NCI-H345 treated with DMSO at 0.1 percent for 48 hours (cell line): ENCODE measurements around the gene DIPK1B.

Experiments
- DNase-seq: peaks from one replicate; lab custom pipeline; 2025; ENCODE audit not compliant: unreplicated experiment; lab: John Stamatoyannopoulos, UW

The DIPK1B gene

GRCh38 chr9:136733611-136734010 lies 21.2 kb downstream of the DIPK1B start:
- no peak for DNase-seq

- no peak for DNase-seq
Observed at GRCh38 chr9:136734837-136735496, 22.6 kb downstream of the DIPK1B start.

DNA sequence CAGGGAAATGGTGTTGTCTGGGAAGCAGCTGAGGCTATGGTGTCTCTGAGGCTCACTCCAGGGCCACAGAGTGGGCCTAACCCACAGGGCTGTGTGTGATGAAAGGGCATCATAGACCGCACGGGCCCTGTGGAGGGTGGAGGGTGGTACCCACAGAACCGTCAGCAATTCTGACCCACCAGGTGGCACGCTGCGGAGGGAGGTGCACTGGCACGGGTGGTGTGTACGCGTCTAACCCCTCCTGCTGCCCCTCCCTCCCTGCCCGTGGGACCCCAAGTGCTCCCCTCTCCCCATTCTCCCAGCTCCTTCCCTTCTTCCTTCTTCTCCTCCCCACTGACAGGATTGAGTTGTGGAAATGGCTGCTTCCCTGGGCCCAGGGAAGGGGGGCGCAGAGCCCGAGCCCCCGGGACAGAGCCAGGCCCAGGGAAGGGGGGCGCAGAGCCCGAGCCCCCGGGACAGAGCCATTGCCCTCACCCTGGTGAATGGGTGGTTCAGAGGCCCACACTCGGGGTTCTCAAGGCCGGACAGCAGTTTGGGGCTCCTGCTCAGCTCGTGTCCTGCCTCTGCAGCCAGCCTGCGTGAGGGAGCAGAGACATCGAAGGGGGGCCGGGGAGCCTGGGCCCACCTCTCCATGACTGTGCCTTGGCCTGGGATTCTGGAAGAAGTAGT lies 23.6 kb downstream of the DIPK1B start:
- no peak for DNase-seq

GRCh38 chr9:136738960-136739359 lies 26.6 kb downstream of the DIPK1B start:
- DNase-seq = no peak

- DNase-seq = no peak
Observed at GRCh38 chr9:136739509-136739908, 27.1 kb downstream of the DIPK1B start.

- DNase-seq = no peak
Observed at GRCh38 chr9:136740069-136740468, 27.7 kb downstream of the DIPK1B start.

- no peak for DNase-seq
Observed at GRCh38 chr9:136740491-136740890, 28.1 kb downstream of the DIPK1B start.

GRCh38 chr9:136740971-136741882 lies 28.9 kb downstream of the DIPK1B start:
- DNase-seq = no peak

GRCh38 chr9:136741883-136742571 lies 29.7 kb downstream of the DIPK1B start:
- no peak for DNase-seq

DNA sequence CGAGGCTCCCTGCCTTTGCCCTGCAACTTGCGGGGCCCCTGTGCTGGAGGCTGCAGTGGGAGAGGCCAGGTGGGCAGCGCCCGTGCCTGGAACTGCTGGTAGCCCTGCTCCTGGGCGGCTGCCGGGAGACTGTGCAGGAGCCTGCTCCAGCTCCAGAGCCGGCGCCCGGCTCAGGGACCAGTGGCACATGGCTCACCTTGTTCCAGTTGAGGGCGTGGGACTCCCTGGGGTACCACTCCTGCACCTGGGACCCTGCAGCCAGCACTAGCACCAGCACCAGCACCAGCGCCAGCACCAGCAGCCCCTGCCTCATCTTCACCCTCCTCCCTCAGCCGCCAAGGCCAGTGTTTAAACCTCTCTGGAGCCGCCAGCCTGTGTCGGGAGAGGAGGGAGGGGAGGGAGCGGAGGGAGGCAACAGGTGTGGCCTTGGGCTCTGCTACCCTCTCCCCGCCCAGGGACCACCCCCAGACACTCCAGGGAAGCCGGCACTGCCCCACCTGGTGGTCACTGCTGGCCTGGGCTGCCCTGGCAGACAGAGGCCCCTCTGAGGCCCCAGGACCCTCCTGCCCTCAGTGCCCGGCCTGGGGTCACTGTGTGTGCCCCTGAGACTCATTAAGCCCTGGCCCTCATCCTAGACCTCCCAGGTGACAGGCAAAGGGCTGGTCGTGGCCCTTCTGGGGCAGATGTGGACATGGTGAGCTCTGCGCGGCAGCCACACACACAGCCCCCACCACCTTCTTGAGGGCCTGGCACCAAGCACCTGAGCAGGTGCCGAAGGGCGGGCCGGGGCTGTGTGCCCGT lies 30.4 kb downstream of the DIPK1B start, which contains the start of gene LCN10:
Gene LCN10, minus strand, starts transcription at position 350 of the 801 bp plus-strand sequence. Its CDS starts 37 bp downstream, at position 313.
- no peak for DNase-seq

DNA sequence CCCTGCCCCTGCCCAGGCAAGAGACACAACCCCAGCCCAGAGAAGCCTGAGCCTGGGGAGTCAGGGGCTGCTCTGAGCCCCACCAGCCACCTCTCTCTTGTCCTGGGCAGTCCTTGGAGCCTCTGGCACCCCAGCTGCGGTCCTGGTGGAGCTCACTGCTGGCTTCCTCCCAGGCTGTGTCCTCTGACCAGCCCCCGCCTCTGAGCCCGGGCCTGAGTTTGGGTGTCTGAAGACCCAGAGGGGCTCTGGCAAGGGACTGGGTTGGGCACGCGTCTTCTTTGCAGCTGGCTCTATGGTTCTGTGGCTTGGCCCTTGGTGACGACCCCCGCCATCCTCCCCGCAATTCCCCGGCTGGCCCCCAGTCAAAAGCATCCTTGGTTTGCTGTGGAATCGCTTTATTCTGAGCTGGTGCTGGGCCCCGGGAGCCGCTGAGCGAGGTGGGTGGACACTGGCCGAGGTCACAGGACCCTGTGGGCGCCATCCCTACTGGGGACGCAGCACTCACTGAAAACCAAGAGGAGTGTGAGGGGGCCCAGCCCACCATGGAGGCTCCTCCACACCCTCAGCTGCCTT lies 31.4 kb downstream of the DIPK1B start:
- no peak for DNase-seq

GRCh38 chr9:136744773-136745172 lies 32.4 kb downstream of the DIPK1B start:
- DNase-seq = no peak

GRCh38 chr9:136745389-136746154 lies 33.2 kb downstream of the DIPK1B start:
- DNase-seq = no peak

DNA sequence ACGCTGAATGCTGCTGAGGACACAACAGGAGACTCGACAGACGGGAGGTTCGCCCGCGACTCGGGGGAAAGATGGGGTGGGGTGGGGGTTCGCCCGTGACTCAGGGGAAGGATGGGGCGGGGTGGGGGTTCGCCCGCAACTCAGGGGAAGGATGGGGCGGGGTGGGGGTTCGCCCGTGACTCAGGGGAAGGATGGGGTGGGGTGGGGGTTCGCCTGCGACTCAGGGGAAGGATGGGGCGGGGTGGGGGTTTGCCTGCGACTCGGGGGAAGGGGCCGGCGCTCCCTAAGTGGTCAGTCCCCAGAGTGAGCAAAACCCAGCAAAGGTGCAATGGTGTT lies 33.8 kb downstream of the DIPK1B start:
- DNase-seq = no peak

- DNase-seq = no peak
Observed at GRCh38 chr9:136746621-136747020, 34.2 kb downstream of the DIPK1B start.

DNA sequence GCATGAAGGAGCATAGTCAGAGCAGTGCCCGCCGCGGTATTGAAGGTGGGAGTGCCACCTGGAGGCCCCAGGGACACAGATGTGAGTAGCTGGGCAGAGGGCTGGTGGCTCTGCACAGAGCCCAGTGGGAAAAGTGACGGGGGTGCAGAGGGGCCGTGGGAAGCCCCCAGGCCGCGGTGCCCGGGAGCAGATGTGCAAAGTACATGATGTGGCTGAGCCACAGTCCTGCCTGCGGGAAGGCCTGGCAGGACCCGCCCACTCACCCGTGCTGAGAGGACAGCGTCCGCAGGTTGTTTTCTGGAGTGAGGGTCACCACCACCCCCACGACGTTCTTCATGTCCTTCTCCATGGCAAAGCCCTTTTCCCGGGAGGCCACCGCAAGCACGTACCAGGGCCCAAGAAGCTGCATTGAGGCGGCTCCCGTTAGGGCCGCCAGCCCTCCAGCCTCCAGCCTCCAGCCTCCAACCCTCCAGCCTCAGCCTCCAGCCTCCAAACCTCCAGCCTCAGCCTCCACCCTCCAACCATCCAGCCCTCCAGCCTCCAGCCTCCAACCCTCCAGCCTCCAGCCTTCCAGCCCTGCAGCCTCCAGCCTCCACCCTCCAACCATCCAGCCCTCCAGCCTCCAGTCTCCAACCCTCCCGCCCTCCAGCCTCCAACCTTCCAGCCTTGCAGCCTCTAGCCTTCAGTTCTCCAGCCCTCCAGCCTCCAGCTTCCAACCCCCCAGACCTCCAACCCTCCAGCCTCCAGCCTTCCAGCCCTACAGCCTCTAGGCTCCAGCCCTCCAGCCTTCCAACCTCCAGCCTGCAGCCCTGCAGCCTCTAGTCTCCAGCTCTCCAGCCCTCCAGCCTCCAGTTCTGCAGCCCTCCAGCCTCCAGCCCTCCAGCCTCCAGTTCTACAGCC lies 35.0 kb downstream of the DIPK1B start:
- DNase-seq = no peak

GRCh38 chr9:136748201-136748600 lies 35.8 kb downstream of the DIPK1B start, which contains the start of gene LCN6:
TSS of gene LCN6 (minus strand) at chr9:136748525. CDS start at chr9:136748483, 42 bp downstream.
- no peak for DNase-seq
